ENCODE measurements around the gene CPNE5.

The CPNE5 gene

GRCh38 chr6:36871686-36872085 is 32.4 kb upstream of the CPNE5 start:
- Histone ChIP-seq H3K27me3 (ENCODE audit: control insufficient read depth, insufficient read depth, low read length) (no peaks in the 10 kb centered on the region), H3K9me3 (replicated peaks; ENCODE audit: low read length) (no peaks in the 10 kb centered on the region), H3K36me3 (ENCODE audit: insufficient read depth, low read length) (peaks cover 13% of the 10 kb centered on the region), H3K4me3 (ENCODE audit: low read length) (no peak overlapping the region), H3K4me2 (ENCODE audit: low read length) (no peak overlapping the region), H3K9ac (ENCODE audit: low read depth, low read length) (no peak overlapping the region), H3K4me1 (ENCODE audit: control insufficient read depth, insufficient read depth, low read length) (peaks cover 11% of the 10 kb centered on the region)

DNA sequence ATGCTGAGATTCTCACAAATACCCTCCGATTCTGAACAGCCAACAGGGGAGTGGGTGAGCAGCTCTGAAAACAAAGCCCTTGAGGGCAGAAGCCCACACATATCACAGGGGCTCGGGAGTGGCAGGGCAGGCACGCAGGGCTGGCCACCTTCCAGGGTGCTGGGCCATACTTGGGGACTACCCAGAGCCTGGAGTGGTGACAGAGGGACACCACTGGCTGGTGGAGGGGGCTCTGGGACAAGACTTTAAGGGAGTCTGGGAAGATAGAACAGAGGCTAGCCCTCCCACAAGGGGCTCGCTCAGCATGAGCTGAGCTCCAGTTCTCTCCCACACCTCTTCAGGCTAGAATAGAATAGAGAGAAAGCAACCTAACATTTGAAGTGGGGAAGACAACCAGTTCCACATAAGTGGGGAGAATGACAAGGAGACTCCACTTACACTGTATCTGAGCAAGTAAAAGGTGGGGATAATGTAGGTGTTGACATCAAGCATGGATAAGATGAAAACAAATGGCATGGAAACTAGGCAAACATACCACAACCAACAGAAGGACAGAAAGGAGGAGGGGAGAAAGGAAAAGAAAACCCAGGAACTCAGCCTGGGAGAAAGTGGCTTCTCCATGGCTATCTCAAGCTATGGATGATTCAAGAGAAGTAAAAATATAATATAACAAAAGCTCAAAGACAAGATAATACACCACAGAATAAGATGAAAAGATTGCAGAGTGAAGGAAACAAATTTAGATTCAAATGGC is 28.4 kb upstream of the CPNE5 start:
- H3K4me1 ChIP-seq (ENCODE audit: control insufficient read depth, insufficient read depth, low read length): no peaks in the 10 kb centered on the region
- no peak overlapping the region for H3K4me3 ChIP-seq (ENCODE audit: low read length)
- peaks cover 36% of the 10 kb centered on the region for H3K36me3 ChIP-seq (ENCODE audit: insufficient read depth, low read length)
- H3K4me2 ChIP-seq (ENCODE audit: low read length): no peak overlapping the region
- H3K27me3 ChIP-seq (ENCODE audit: control insufficient read depth, insufficient read depth, low read length): no peaks in the 10 kb centered on the region
- H3K9me3 ChIP-seq (replicated peaks; ENCODE audit: low read length): no peaks in the 10 kb centered on the region
- no peak overlapping the region for H3K9ac ChIP-seq (ENCODE audit: low read depth, low read length)

DNA sequence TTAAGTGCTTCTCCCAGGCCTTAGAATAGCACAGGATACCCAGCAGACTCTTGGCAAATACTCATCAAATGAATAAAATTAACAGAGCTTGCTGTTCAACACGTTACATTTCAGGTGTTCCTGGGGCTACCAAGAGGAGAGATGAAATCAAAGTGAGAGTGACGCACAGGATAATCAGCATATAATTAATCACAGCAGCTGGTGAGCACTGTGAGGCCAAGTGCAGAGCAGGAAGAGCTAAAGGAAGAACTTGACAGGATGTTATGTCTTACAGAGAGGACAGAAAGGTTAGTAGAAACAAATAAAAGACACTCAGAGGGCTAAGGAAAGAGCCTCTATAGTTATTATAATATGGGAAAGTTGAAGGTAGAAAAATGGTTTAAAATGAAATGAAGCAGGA is 26.6 kb upstream of the CPNE5 start:
- H3K9me3 ChIP-seq (replicated peaks; ENCODE audit: low read length): no peaks in the 10 kb centered on the region
- H3K4me3 ChIP-seq (ENCODE audit: low read length): no peak overlapping the region
- H3K9ac ChIP-seq (ENCODE audit: low read depth, low read length): no peak overlapping the region
- H3K4me2 ChIP-seq (ENCODE audit: low read length): no peak overlapping the region
- no peaks in the 10 kb centered on the region for H3K27me3 ChIP-seq (ENCODE audit: control insufficient read depth, insufficient read depth, low read length)
- H3K36me3 ChIP-seq (ENCODE audit: insufficient read depth, low read length): peaks cover 34% of the 10 kb centered on the region
- no peaks in the 10 kb centered on the region for H3K4me1 ChIP-seq (ENCODE audit: control insufficient read depth, insufficient read depth, low read length)

GRCh38 chr6:36863670-36864540 is 24.7 kb upstream of the CPNE5 start:
- H3K9ac ChIP-seq (ENCODE audit: low read depth, low read length): no peak overlapping the region
- H3K9me3 ChIP-seq (replicated peaks; ENCODE audit: low read length): no peaks in the 10 kb centered on the region
- H3K4me2 ChIP-seq (ENCODE audit: low read length): no peak overlapping the region
- no peak overlapping the region for H3K4me3 ChIP-seq (ENCODE audit: low read length)
- H3K27me3 ChIP-seq (ENCODE audit: control insufficient read depth, insufficient read depth, low read length): no peaks in the 10 kb centered on the region
- peaks cover 31% of the 10 kb centered on the region for H3K36me3 ChIP-seq (ENCODE audit: insufficient read depth, low read length)
- no peaks in the 10 kb centered on the region for H3K4me1 ChIP-seq (ENCODE audit: control insufficient read depth, insufficient read depth, low read length)

DNA sequence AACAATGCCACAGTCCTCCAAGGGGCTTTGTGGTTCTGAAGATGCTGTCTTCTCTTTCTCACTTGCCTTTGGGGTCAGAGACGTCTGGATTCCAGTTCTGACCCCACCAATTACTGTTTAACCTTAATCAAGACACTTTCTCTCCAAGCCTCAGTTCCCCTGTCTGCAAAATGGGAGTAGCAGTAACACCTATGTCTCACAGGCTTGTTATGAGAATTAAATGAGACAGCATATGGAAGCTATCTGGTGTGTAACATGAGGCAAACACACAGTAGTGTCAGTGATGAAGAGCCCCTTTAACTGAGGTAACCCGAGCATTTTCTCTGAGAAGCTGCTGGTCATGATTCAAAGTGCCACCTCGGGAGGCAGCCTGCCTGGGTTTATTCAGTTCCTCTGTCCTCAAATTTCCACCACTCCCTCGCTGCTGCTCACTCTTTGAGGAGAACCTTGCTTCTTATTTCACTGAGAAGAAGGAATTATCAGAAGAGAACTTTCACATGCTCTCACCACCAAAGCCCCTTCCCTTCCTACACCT is 23.7 kb upstream of the CPNE5 start:
- Histone ChIP-seq H3K36me3 (ENCODE audit: insufficient read depth, low read length) (peaks cover 27% of the 10 kb centered on the region), H3K4me3 (ENCODE audit: low read length) (no peak overlapping the region), H3K9ac (ENCODE audit: low read depth, low read length) (no peak overlapping the region), H3K27me3 (ENCODE audit: control insufficient read depth, insufficient read depth, low read length) (no peaks in the 10 kb centered on the region), H3K9me3 (replicated peaks; ENCODE audit: low read length) (no peaks in the 10 kb centered on the region), H3K4me1 (ENCODE audit: control insufficient read depth, insufficient read depth, low read length) (no peaks in the 10 kb centered on the region), H3K4me2 (ENCODE audit: low read length) (no peak overlapping the region)

GRCh38 chr6:36862164-36862847 is 23.1 kb upstream of the CPNE5 start:
- peaks cover 27% of the 10 kb centered on the region for H3K36me3 ChIP-seq (ENCODE audit: insufficient read depth, low read length)
- no peaks in the 10 kb centered on the region for H3K9me3 ChIP-seq (replicated peaks; ENCODE audit: low read length)
- no peak overlapping the region for H3K9ac ChIP-seq (ENCODE audit: low read depth, low read length)
- H3K27me3 ChIP-seq (ENCODE audit: control insufficient read depth, insufficient read depth, low read length): no peaks in the 10 kb centered on the region
- no peak overlapping the region for H3K4me2 ChIP-seq (ENCODE audit: low read length)
- no peak overlapping the region for H3K4me3 ChIP-seq (ENCODE audit: low read length)
- no peaks in the 10 kb centered on the region for H3K4me1 ChIP-seq (ENCODE audit: control insufficient read depth, insufficient read depth, low read length)

- Histone ChIP-seq H3K9ac (ENCODE audit: low read depth, low read length) (no peak overlapping the region), H3K4me2 (ENCODE audit: low read length) (no peak overlapping the region), H3K4me1 (ENCODE audit: control insufficient read depth, insufficient read depth, low read length) (no peaks in the 10 kb centered on the region), H3K9me3 (replicated peaks; ENCODE audit: low read length) (no peaks in the 10 kb centered on the region), H3K27me3 (ENCODE audit: control insufficient read depth, insufficient read depth, low read length) (no peaks in the 10 kb centered on the region), H3K36me3 (ENCODE audit: insufficient read depth, low read length) (peaks cover 28% of the 10 kb centered on the region), H3K4me3 (ENCODE audit: low read length) (no peak overlapping the region)
These were observed 20.9 kb upstream of the CPNE5 start for GRCh38 chr6:36860126-36860525.

DNA sequence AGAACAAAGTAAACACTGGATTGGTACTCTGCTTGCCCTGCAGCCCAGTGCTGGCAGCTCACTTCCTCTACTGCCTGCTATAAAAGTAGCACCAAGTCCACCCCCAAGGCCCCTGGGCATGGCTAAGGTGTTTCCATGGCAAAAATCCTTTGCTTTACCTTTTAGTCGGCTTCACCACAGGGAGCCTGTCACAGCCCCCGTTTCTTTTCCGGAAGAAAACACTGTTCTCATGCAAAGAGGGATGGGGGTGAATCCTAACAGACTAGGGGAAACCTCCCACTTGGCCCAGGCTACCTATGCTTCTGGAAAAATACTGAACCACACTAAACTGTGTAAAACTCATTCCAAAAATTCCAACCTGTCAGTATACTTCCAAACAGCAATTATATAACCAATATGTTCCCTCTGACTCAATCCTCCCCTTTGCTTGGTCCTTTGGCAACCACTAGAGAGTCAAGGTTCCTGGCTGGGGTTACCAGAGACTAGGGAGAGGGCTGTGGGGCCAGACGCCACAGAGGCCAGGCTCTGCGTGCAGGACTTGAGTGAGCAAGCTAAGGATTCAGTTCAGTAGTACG is 19.2 kb upstream of the CPNE5 start:
- Histone ChIP-seq H3K4me1 (ENCODE audit: control insufficient read depth, insufficient read depth, low read length) (peaks cover 7% of the 10 kb centered on the region), H3K27me3 (ENCODE audit: control insufficient read depth, insufficient read depth, low read length) (no peaks in the 10 kb centered on the region), H3K9ac (ENCODE audit: low read depth, low read length) (no peak overlapping the region), H3K9me3 (replicated peaks; ENCODE audit: low read length) (no peaks in the 10 kb centered on the region), H3K36me3 (ENCODE audit: insufficient read depth, low read length) (peaks cover 28% of the 10 kb centered on the region), H3K4me3 (ENCODE audit: low read length) (no peak overlapping the region), H3K4me2 (ENCODE audit: low read length) (no peak overlapping the region)

GRCh38 chr6:36857325-36857724 is 18.1 kb upstream of the CPNE5 start:
- H3K4me1 ChIP-seq (ENCODE audit: control insufficient read depth, insufficient read depth, low read length): peaks cover 17% of the 10 kb centered on the region
- H3K4me2 ChIP-seq (ENCODE audit: low read length): no peak overlapping the region
- no peak overlapping the region for H3K4me3 ChIP-seq (ENCODE audit: low read length)
- no peaks in the 10 kb centered on the region for H3K27me3 ChIP-seq (ENCODE audit: control insufficient read depth, insufficient read depth, low read length)
- H3K36me3 ChIP-seq (ENCODE audit: insufficient read depth, low read length): peaks cover 19% of the 10 kb centered on the region
- no peak overlapping the region for H3K9ac ChIP-seq (ENCODE audit: low read depth, low read length)
- no peaks in the 10 kb centered on the region for H3K9me3 ChIP-seq (replicated peaks; ENCODE audit: low read length)

DNA sequence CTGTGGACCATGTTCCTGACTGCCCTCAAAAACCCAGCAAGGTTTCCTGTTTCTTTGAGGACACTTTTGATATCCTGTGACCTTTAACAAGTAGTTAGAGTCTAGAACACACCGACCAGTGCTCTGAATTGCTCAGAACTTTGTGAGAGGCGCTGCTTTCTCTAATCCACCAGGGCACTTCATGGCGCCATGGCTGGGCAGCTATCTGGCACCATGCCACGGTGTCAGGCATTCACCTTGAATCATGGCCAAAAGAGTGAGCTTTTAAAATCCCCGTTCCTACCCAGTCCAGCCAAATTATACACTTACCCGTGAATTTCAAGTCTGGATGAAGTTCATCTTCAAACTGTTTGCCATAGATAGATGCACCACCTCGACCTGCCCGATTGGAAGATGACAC is 17.0 kb upstream of the CPNE5 start:
- Histone ChIP-seq H3K4me1 (ENCODE audit: control insufficient read depth, insufficient read depth, low read length) (peaks cover 24% of the 10 kb centered on the region), H3K4me3 (ENCODE audit: low read length) (no peak overlapping the region), H3K27me3 (ENCODE audit: control insufficient read depth, insufficient read depth, low read length) (no peaks in the 10 kb centered on the region), H3K9ac (ENCODE audit: low read depth, low read length) (no peak overlapping the region), H3K9me3 (replicated peaks; ENCODE audit: low read length) (no peaks in the 10 kb centered on the region), H3K36me3 (ENCODE audit: insufficient read depth, low read length) (peaks cover 19% of the 10 kb centered on the region), H3K4me2 (ENCODE audit: low read length) (no peak overlapping the region)

DNA sequence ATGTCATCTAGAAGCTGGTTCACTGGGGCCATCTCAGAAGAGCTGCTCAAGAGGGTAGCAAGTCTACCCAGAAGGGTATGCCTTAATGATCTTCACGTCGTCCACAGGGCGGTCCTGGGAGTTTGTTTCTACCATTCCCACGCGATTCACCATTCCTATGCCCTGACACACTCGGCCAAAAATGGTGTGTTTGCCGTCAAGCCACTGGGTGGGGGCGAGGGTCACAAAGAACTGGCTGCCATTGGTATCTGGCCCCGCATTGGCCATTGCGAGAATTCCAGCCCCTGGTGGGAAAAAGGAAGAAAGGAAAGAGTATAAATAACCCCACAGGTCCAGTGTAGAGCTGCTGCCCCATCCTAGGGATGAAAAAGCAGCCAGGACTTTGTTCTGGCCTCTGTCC is 16.5 kb upstream of the CPNE5 start:
- Histone ChIP-seq H3K9ac (ENCODE audit: low read depth, low read length) (no peak overlapping the region), H3K4me2 (ENCODE audit: low read length) (no peak overlapping the region), H3K4me3 (ENCODE audit: low read length) (no peak overlapping the region), H3K4me1 (ENCODE audit: control insufficient read depth, insufficient read depth, low read length) (peaks cover 25% of the 10 kb centered on the region), H3K36me3 (ENCODE audit: insufficient read depth, low read length) (peaks cover 19% of the 10 kb centered on the region), H3K27me3 (ENCODE audit: control insufficient read depth, insufficient read depth, low read length) (no peaks in the 10 kb centered on the region), H3K9me3 (replicated peaks; ENCODE audit: low read length) (peaks cover 3% of the 10 kb centered on the region)
